A549 (cell line): Measurements from ENCODE around the gene ZFP62. TPM values are rescaled to one million over a fixed set of nuclear protein-coding genes. Genes with fewer than 3 reads are reported as not detected.

ENCODE experiments used
- ATAC-seq, 2 experiments: fragments of 200-7000 bp in 1 of 2; fragments of >200 bp in 1 of 2; cut with Nextera tagmentation in 1 of 2; cut with Tn5 transposase in 1 of 2; 3 replicates each; pipeline versions ENCODE4 v1.8.0 to v1.9.1; 2018 to 2020; ENCODE audit warnings: mild to moderate bottlenecking in 1 of 2, moderate library complexity in 1 of 2
- CTCF ChIA-PET: fragments of 300-600 bp; sonication (Branson Sonifier 250); formaldehyde crosslinking; extraction: SDS; loops from one replicate; lab custom pipeline; 2021; ENCODE audit warnings: antibody characterized with exemption, inconsistent platforms; lab: Yijun Ruan, JAX
- POLR2A ChIA-PET: fragments of 350-600 bp; formaldehyde crosslinking; extraction: SDS; loops from one replicate; lab custom pipeline; 2021; ENCODE audit warnings: antibody characterized with exemption, inconsistent platforms; lab: Yijun Ruan, JAX
- DNase-seq, 2 experiments: peaks; one replicate each; pipeline versions ENCODE4 v3.0.0 to v3.0.0-alpha.2; 2011 to 2016; ENCODE audit warnings: low read depth in 1 of 2, low spot score in 1 of 2
- FAIRE-seq: peaks from 2 replicates; lab custom pipeline; 2011; peaks lifted over from hg19 to GRCh38; lab: Jason Lieb, UNC
- H3K27ac ChIP-seq, 2 experiments: fragments of >200 bp; sonication (Bioruptor Twin); formaldehyde crosslinking; 3 replicates each; pipeline ENCODE4 v1.5.1; 2016 to 2017
- H3K4me1 ChIP-seq: fragments of >200 bp; sonication (Bioruptor Twin); formaldehyde crosslinking; 3 replicates; pipeline ENCODE4 v1.6.1; 2016
- H3K4me2 ChIP-seq: fragments of >200 bp; sonication (Bioruptor Twin); formaldehyde crosslinking; 3 replicates; pipeline ENCODE4 v1.6.1; 2016
- H3K4me3 ChIP-seq: fragments of >200 bp; sonication (Bioruptor Twin); formaldehyde crosslinking; 3 replicates; pipeline ENCODE4 v1.5.1; 2016
- H3K9me3 ChIP-seq: fragments of >200 bp; sonication (Bioruptor Twin); formaldehyde crosslinking; 3 replicates; pipeline ENCODE4 v1.6.1; 2016
- ATOH8 ChIP-seq: fragments of 250-450 bp; sonication (Bioruptor Pico); IDR thresholded peaks from 2 replicates; pipeline ENCODE4 v1.5.0; 2020; ENCODE audit warnings: low read depth, mild to moderate bottlenecking, moderate library complexity
- BHLHE40 ChIP-seq: IDR thresholded peaks from 2 replicates; pipeline ENCODE4 v1.6.1; 2012; ENCODE audit warnings: low read depth, low read length, inconsistent platforms
- CBX2 ChIP-seq: fragments of 200-600 bp; sonication (generic); IDR thresholded peaks from 2 replicates; pipeline ENCODE4 v1.6.1; 2016; ENCODE audit warnings: low read depth, mild to moderate bottlenecking, borderline replicate concordance
- CBX8 ChIP-seq: fragments of 200-600 bp; sonication (generic); IDR thresholded peaks from 2 replicates; pipeline ENCODE4 v1.6.1; 2016
- CEBPB ChIP-seq, 2 experiments: fragments of >200 bp in 1 of 2; sonication (Bioruptor Twin) in 1 of 2; formaldehyde crosslinking in 1 of 2; IDR thresholded peaks; 2 replicates each; pipeline ENCODE4 v1.6.1; 2012 to 2016
- CHD2 ChIP-seq: fragments of 150-350 bp; IDR thresholded peaks from 2 replicates; pipeline ENCODE4 v1.6.1; 2014; ENCODE audit warnings: low read length; ENCODE audit not compliant: partially characterized antibody
- CHD4 ChIP-seq: fragments of 200-600 bp; sonication (generic); IDR thresholded peaks from 2 replicates; pipeline ENCODE4 v1.6.1; 2016; ENCODE audit warnings: antibody characterized with exemption, mild to moderate bottlenecking, borderline replicate concordance
- EHMT2 ChIP-seq: fragments of 200-600 bp; sonication (generic); IDR thresholded peaks from 2 replicates; pipeline ENCODE4 v1.6.1; 2016; ENCODE audit warnings: antibody characterized with exemption, low read depth, mild to moderate bottlenecking, moderate library complexity
- EP300 ChIP-seq, 2 experiments: fragments of >200 bp; sonication (Bioruptor Twin); formaldehyde crosslinking; IDR thresholded peaks; 2 replicates in 1 of 2; 3 replicates in 1 of 2; pipeline ENCODE4 v1.6.1; 2016 to 2017
- GATA3 ChIP-seq: IDR thresholded peaks from 2 replicates; pipeline ENCODE4 v1.6.1; 2012; ENCODE audit warnings: borderline replicate concordance
- HES2 ChIP-seq: fragments of >200 bp; sonication (Bioruptor Twin); formaldehyde crosslinking; IDR thresholded peaks from 2 replicates; pipeline ENCODE4 v1.6.1; 2016
- HMGXB4 ChIP-seq: fragments of 250-450 bp; sonication (Bioruptor Pico); IDR thresholded peaks from 2 replicates; pipeline ENCODE4 v1.5.0; 2021; ENCODE audit warnings: mild to moderate bottlenecking, moderate library complexity, borderline replicate concordance
- JUN ChIP-seq, 2 experiments: fragments of >200 bp; sonication (Bioruptor Twin); formaldehyde crosslinking; IDR thresholded peaks; 2 replicates in 1 of 2; 3 replicates in 1 of 2; pipeline ENCODE4 v1.6.1; 2016 to 2017
- JUNB ChIP-seq: fragments of >200 bp; sonication (Bioruptor Twin); formaldehyde crosslinking; IDR thresholded peaks from 2 replicates; pipeline ENCODE4 v1.6.1; 2016
- KDM5A ChIP-seq: fragments of 200-600 bp; sonication (generic); IDR thresholded peaks from 2 replicates; pipeline ENCODE4 v1.6.1; 2016; ENCODE audit warnings: antibody characterized with exemption, mild to moderate bottlenecking
- MAZ ChIP-seq: fragments of 150-350 bp; IDR thresholded peaks from 2 replicates; pipeline ENCODE4 v1.6.1; 2014; ENCODE audit warnings: antibody characterized with exemption, low read depth, low read length, borderline replicate concordance
- NFE2L2 ChIP-seq: fragments of 150-350 bp; conservative IDR thresholded peaks from 2 replicates; pipeline ENCODE4 v1.6.1; 2014; ENCODE audit warnings: low read length
- PHF8 ChIP-seq: fragments of 200-600 bp; sonication (generic); IDR thresholded peaks from 2 replicates; pipeline ENCODE4 v1.6.1; 2016; ENCODE audit warnings: low read depth, mild to moderate bottlenecking, antibody characterized with exemption, moderate library complexity, borderline replicate concordance
- RARB ChIP-seq: fragments of 250-450 bp; sonication (Bioruptor Pico); IDR thresholded peaks from 2 replicates; pipeline ENCODE4 v1.8.0; 2021; ENCODE audit warnings: mild to moderate bottlenecking, moderate library complexity
- RCOR1 ChIP-seq: fragments of 150-350 bp; IDR thresholded peaks from 2 replicates; pipeline ENCODE4 v1.6.1; 2014; ENCODE audit warnings: antibody characterized with exemption, low read length, low read depth
- SREBF2 ChIP-seq: fragments of 450-650 bp; IDR thresholded peaks from 2 replicates; pipeline ENCODE4 v1.6.1; 2014; ENCODE audit warnings: mild to moderate bottlenecking, moderate library complexity
- TP53 ChIP-seq: fragments of 250-450 bp; sonication (Bioruptor Pico); IDR thresholded peaks from 2 replicates; pipeline ENCODE4 v1.5.0; 2021; ENCODE audit warnings: mild to moderate bottlenecking, moderate library complexity
- USF2 ChIP-seq: fragments of 450-650 bp; IDR thresholded peaks from 2 replicates; pipeline ENCODE4 v1.6.1; 2014; ENCODE audit warnings: antibody characterized with exemption
- ZFP36 ChIP-seq: fragments of 450-650 bp; IDR thresholded peaks from 2 replicates; pipeline ENCODE4 v1.6.1; 2014; ENCODE audit warnings: borderline replicate concordance; ENCODE audit not compliant: partially characterized antibody
- ZNF302 ChIP-seq: fragments of 250-450 bp; sonication (Bioruptor Pico); IDR thresholded peaks from 2 replicates; pipeline ENCODE4 v1.9.0; 2021; ENCODE audit warnings: inconsistent platforms, mild to moderate bottlenecking, moderate library complexity
- ZSCAN20 ChIP-seq: fragments of 250-450 bp; sonication (Bioruptor Pico); IDR thresholded peaks from 2 replicates; pipeline ENCODE4 v1.8.0; 2022; ENCODE audit warnings: mild to moderate bottlenecking, moderate library complexity
- WGBS: methylation state at CpG from one replicate; pipeline ENCODE4 v1.1.6; 2017; ENCODE audit errors: missing lambda C conversion rate; 5-methylcytosine and 5-hydroxymethylcytosine counted together
- polyA plus RNA-seq, 4 experiments: library from polyadenylated mRNA; depleted of rRNA in 3 of 4; stranded (reverse); fragments of >200 nt; fragmentation: RNase III in 1 of 4; extraction: RNeasy Plus Mini Kit Qiagen cat#74134 plus additional on column Dnase treatment in 1 of 4; gene quantifications; 2 replicates in 3 of 4; 3 replicates in 1 of 4; pipeline ENCODE4 v1.2.3, GENCODE V29; 2011 to 2017
- TF ChIP-seq, protein P1 (sequence below): IDR thresholded peaks from 2 replicates; pipeline ENCODE4 v1.6.1; 2012; ENCODE audit warnings: low read depth, borderline replicate concordance
- TF ChIP-seq, protein P2 (sequence below): IDR thresholded peaks from 2 replicates; pipeline ENCODE4 v1.6.1; 2012

The ZFP62 gene
- polyA plus RNA-seq, 2 of the 4 experiments (the other 2 are of a cell fraction): 13.9 to 23.4 TPM

- FAIRE-seq (no peak), DNase-seq (no peak), ATAC-seq (no peak)
- ChIA-PET POLR2A (interaction anchor here (1.0 to 1.2 kb wide), 3 partner anchors 13 to 36 kb away, joined by 3 read pairs; no protein-coding TSS in a partner anchor), CTCF (interaction anchor here (0.8 to 3.5 kb wide), 2 partner anchors 9 to 17 kb away, joined by 3 to 14 read pairs; no protein-coding TSS in a partner anchor)
- no peak overlapping the region for H3K4me2 ChIP-seq
- TF ChIP-seq MAZ (no peak), HES2 (no peak), SREBF2 (no peak)
- TF ChIP-seq, protein P1, sequence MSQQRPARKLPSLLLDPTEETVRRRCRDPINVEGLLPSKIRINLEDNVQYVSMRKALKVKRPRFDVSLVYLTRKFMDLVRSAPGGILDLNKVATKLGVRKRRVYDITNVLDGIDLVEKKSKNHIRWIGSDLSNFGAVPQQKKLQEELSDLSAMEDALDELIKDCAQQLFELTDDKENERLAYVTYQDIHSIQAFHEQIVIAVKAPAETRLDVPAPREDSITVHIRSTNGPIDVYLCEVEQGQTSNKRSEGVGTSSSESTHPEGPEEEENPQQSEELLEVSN: no peak
- peaks cover 91% of the 10 kb centered on the region for H3K9me3 ChIP-seq
- no peaks in the 10 kb centered on the region for H3K4me1 ChIP-seq
- WGBS: 29% methylated on average over 3 of the region's 3 CpGs
- H3K4me3 ChIP-seq: no peak overlapping the region
- no peak overlapping the region for H3K27ac ChIP-seq
Observed at GRCh38 chr5:180847026-180847425, 14.1 kb downstream of the ZFP62 start.

DNA sequence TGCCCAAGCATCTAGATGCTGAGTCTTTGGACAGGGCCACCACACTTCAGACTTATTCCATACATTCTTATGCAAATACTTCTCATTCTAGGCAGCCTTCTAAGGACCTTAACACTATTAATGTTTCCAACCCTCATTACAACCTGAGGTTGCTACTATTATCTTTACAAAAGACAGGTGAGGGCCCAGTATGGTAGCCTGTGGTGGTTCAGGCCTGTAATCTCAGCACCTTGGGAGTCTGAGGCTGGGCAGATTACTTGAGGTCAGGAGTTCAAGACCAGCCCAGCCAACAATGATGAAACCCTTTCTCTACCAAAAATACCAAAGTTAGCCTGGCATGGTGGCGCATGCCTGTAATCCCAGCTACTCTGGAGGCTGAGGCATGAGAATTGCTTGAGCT is 16.2 kb downstream of the ZFP62 start:
- ATAC-seq (no peak), FAIRE-seq (no peak), DNase-seq (no peak)
- H3K4me2 ChIP-seq: no peak overlapping the region
- peaks cover 75% of the 10 kb centered on the region for H3K9me3 ChIP-seq
- no peak overlapping the region for H3K27ac ChIP-seq
- TF ChIP-seq ZSCAN20 (CRISPR knock-in tag): no peak
- TF ChIP-seq ZNF302 (CRISPR knock-in tag): no peak
- no peak for TF ChIP-seq ZFP36
- no peak for TF ChIP-seq RCOR1
- no peak for TF ChIP-seq JUNB
- TF ChIP-seq CBX8: no peak
- TF ChIP-seq NFE2L2: no peak
- TF ChIP-seq, protein P2, sequence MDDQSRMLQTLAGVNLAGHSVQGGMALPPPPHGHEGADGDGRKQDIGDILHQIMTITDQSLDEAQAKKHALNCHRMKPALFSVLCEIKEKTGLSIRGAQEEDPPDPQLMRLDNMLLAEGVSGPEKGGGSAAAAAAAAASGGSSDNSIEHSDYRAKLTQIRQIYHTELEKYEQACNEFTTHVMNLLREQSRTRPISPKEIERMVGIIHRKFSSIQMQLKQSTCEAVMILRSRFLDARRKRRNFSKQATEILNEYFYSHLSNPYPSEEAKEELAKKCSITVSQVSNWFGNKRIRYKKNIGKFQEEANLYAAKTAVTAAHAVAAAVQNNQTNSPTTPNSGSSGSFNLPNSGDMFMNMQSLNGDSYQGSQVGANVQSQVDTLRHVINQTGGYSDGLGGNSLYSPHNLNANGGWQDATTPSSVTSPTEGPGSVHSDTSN: no peak
- no peak for TF ChIP-seq JUN (IDR thresholded peaks at IDR 0.05)
- TF ChIP-seq GATA3: no peak
- no peak for TF ChIP-seq HMGXB4 (CRISPR knock-in tag)
- TF ChIP-seq CEBPB (IDR thresholded peaks at IDR 0.05): no peak
- no peak for TF ChIP-seq CHD4
- TF ChIP-seq ATOH8: no peak
- no peak for TF ChIP-seq EHMT2
- 100% methylated on average over 1 of the region's 1 CpG for WGBS
- H3K4me3 ChIP-seq: no peak overlapping the region
- ChIA-PET POLR2A (interaction anchor here (0.6 kb wide), 1 partner anchor 984 kb away, joined by 3 read pairs; no protein-coding TSS in a partner anchor), CTCF (no interaction called here)
- H3K4me1 ChIP-seq: no peaks in the 10 kb centered on the region

DNA sequence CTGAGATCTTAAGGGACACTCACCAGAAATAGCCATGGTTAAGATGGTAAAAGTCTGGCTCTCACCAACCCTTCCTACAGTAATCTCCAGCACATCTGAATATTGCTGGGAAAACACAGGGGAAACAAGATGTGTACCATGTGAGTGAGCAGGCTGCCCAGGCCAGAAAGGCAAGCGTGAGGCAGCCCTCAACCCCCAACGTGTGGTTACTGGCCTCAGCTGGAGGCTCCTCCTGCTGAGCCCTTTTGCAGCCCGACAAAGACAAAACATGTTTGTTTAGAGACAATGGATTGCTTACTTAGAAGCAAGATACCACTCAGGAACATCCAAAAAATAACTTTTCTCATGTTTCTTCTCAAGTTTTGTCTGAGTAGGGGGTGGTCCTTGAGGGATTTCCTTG is 16.6 kb downstream of the ZFP62 start:
- Histone ChIP-seq H3K27ac (no peak overlapping the region), H3K9me3 (peaks cover 71% of the 10 kb centered on the region), H3K4me1 (no peaks in the 10 kb centered on the region), H3K4me2 (no peak overlapping the region), H3K4me3 (no peak overlapping the region)
- FAIRE-seq (no peak), DNase-seq (no peak), ATAC-seq (no peak)
- CTCF ChIA-PET: no interaction called here
- POLR2A ChIA-PET: interaction anchor here (0.6 kb wide), 1 partner anchor 984 kb away, joined by 3 read pairs; no protein-coding TSS in a partner anchor
- WGBS: 59% methylated on average over 3 of the region's 3 CpGs
- TF ChIP-seq TP53 (CRISPR knock-in tag): no peak
- no peak for TF ChIP-seq BHLHE40
- TF ChIP-seq PHF8: no peak
- TF ChIP-seq CHD2: no peak
- TF ChIP-seq USF2: no peak
- no peak for TF ChIP-seq KDM5A
- TF ChIP-seq, protein P2: no peak
- TF ChIP-seq RARB (CRISPR knock-in tag): no peak
- TF ChIP-seq EP300 (IDR thresholded peaks at IDR 0.05): no peak
- no peak for TF ChIP-seq SREBF2
- TF ChIP-seq CHD4: no peak
- no peak for TF ChIP-seq EHMT2
- TF ChIP-seq CBX2: no peak
- TF ChIP-seq, protein P1: no peak
